T-cell (primary cell): ENCODE results near the gene HNRNPF. TPM values are rescaled to one million over a fixed set of nuclear protein-coding genes. Genes with fewer than 3 reads are reported as not detected.
"Not testable (repeated sequence)": the region's sequence is repeated elsewhere in the genome, so short reads cannot be mapped to it uniquely, and the experiment has no call there.

Experiments
- ATAC-seq, 4 experiments: fragments of 200-7000 bp in 3 of 4; fragments of 150-1000 bp in 1 of 4; cut with Tn5 transposase; replicated peaks in 1 of 4; 1 replicate in 3 of 4; 2 replicates in 1 of 4; pipeline ENCODE4 v1.10.0; 2021; ENCODE audit warnings: moderate library complexity in 3 of 4, mild to moderate bottlenecking in 2 of 4, moderate number of reproducible peaks in 1 of 4
- CTCF ChIA-PET, 2 donors: fragments of 300-600 bp; sonication (Branson Sonifier 250); formaldehyde crosslinking; loops; one replicate each; lab custom pipeline; 2022; ENCODE audit warnings: antibody characterized with exemption in 2 of 2; lab: Charles Lee
- POLR2A ChIA-PET, 2 donors: fragments of 300-600 bp; sonication (Branson Sonifier 250); formaldehyde crosslinking; loops; one replicate each; lab custom pipeline; 2022; ENCODE audit warnings: antibody characterized with exemption in 2 of 2; lab: Charles Lee
- DNase-seq, 35 experiments: peaks; one replicate each; pipeline versions ENCODE4 v3.0.0 to v3.0.0-alpha.2; 2013 to 2023
- H3K27ac ChIP-seq: one replicate; pipeline ENCODE4 v1.5.1; 2013; ENCODE audit warnings: low read length
- H3K27me3 ChIP-seq, 2 experiments: replicated peaks in 1 of 2; 1 replicate in 1 of 2; 2 replicates in 1 of 2; pipeline versions ENCODE4 v1.6.1 to v1.7.0; 2013; ENCODE audit warnings: low read length in 1 of 2, mixed read lengths in 1 of 2; ENCODE audit not compliant: control insufficient read depth in 2 of 2, insufficient read depth in 2 of 2; ENCODE audit errors: extremely low read depth in 1 of 2
- H3K36me3 ChIP-seq, 2 donors: 1 replicate in 1 of 2; 2 replicates in 1 of 2; pipeline versions ENCODE4 v1.6.1 to v1.7.0; 2013; ENCODE audit warnings: low read length in 1 of 2; ENCODE audit not compliant: control insufficient read depth in 2 of 2, insufficient read depth in 1 of 2; ENCODE audit errors: extremely low read depth in 1 of 2
- H3K4me1 ChIP-seq, 2 experiments: 1 replicate in 1 of 2; 2 replicates in 1 of 2; pipeline versions ENCODE4 v1.6.1 to v1.7.0; 2013; ENCODE audit warnings: low read length in 2 of 2, mixed read lengths in 1 of 2; ENCODE audit not compliant: insufficient read depth in 2 of 2, control insufficient read depth in 1 of 2; ENCODE audit errors: extremely low read depth in 1 of 2
- H3K4me3 ChIP-seq, 2 donors: 1 replicate in 1 of 2; 2 replicates in 1 of 2; pipeline versions ENCODE4 v1.5.1 to v1.7.0; 2013; ENCODE audit warnings: mild to moderate bottlenecking in 2 of 2, low read length in 1 of 2, moderate library complexity in 1 of 2; ENCODE audit not compliant: control insufficient read depth in 1 of 2; ENCODE audit errors: extremely low read depth in 1 of 2
- H3K9me3 ChIP-seq: 2 replicates; pipeline ENCODE4 v1.7.0; 2013
- H3K27ac Mint-ChIP-seq, 2 donors: one replicate each; pipeline ENCODE4 v1.8.0; 2020 to 2021; ENCODE audit warnings: mild to moderate bottlenecking in 2 of 2, mixed read lengths in 2 of 2
- H3K27me3 Mint-ChIP-seq, 2 donors: one replicate each; pipeline ENCODE4 v1.8.0; 2021 to 2022; ENCODE audit warnings: mixed read lengths in 2 of 2
- H3K36me3 Mint-ChIP-seq: one replicate; pipeline ENCODE4 v1.8.0; 2021; ENCODE audit warnings: mixed read lengths
- H3K4me1 Mint-ChIP-seq, 3 donors: one replicate each; pipeline ENCODE4 v1.8.0; 2020 to 2022; ENCODE audit warnings: mixed read lengths in 3 of 3, mild to moderate bottlenecking in 1 of 3
- H3K4me3 Mint-ChIP-seq, 3 donors: one replicate each; pipeline ENCODE4 v1.8.0; 2020 to 2022; ENCODE audit warnings: mild to moderate bottlenecking in 3 of 3, mixed read lengths in 3 of 3, moderate library complexity in 3 of 3
- H3K9me3 Mint-ChIP-seq, 3 donors: one replicate each; pipeline ENCODE4 v1.8.0; 2020 to 2022; ENCODE audit warnings: mixed read lengths in 3 of 3
- WGBS: methylation state at CpG from one replicate; pipeline ENCODE4 v1.1.5; 2013; ENCODE audit warnings: missing lambda C conversion rate; ENCODE audit not compliant: insufficient coverage; 5-methylcytosine and 5-hydroxymethylcytosine counted together
- total RNA-seq, 35 experiments: library from RNA in 6 of 35; stranded (reverse) in 6 of 35; fragments of 120-200 nt in 1 of 35; gene quantifications; one replicate each; pipeline versions ENCODE4 v1.2.1 to v1.2.4 and lab custom pipeline; 2013 to 2026

Gene HNRNPF
- total RNA-seq (100 to 1,000 TPM; 124 to 224 (median 206) TPM), total RNA-seq (lab: John Stamatoyannopoulos, UW) (209 to 887 (median 307) reads per million in 29 experiments)
- total RNA-seq (2013) = 200 TPM

GRCh38 chr10:43408710-43409384 lies at the start of gene HNRNPF:
Gene HNRNPF, minus strand, starts transcription at chr10:43409186. Its CDS starts 21,302 bp downstream, at chr10:43387884.
- no peaks in the 10 kb centered on the region for H3K9me3 Mint-ChIP-seq
- CTCF ChIA-PET = interaction anchor here in 1 of 2 donors (1.1 to 1.3 kb wide), 4 partner anchors 11 to 43 kb away, joined by 3 to 5 read pairs (median 4); no protein-coding TSS in a partner anchor
- no peaks in the 10 kb centered on the region for H3K9me3 ChIP-seq

GRCh38 chr10:43458227-43458626 lies 49.2 kb upstream of the HNRNPF start:
- H3K4me1 Mint-ChIP-seq = peaks cover 45 to 48% (median 47%) of the 10 kb centered on the region in 3 donors
- peak overlapping the region in 1 of 3 donors; percentile 4 for H3K4me3 Mint-ChIP-seq
- no peak for ATAC-seq
- Histone ChIP-seq H3K27me3 (no peaks in the 10 kb centered on the region), H3K4me1 (peaks cover 22 to 42% of the 10 kb centered on the region in 2 experiments), H3K4me3 (no peak overlapping the region), H3K27ac (no peak overlapping the region), H3K36me3 (no peaks in the 10 kb centered on the region), H3K9me3 (no peaks in the 10 kb centered on the region)
- no peaks in the 10 kb centered on the region for H3K9me3 Mint-ChIP-seq
- no peak for DNase-seq
- CTCF ChIA-PET = interaction anchor here in 1 of 2 donors (0.5 to 1.0 kb wide), 4 partner anchors 25 to 255 kb away, joined by 3 to 6 read pairs (median 3); no protein-coding TSS in a partner anchor
- 93% methylated on average over 3 of the region's 3 CpGs for WGBS
- no peaks in the 10 kb centered on the region for H3K36me3 Mint-ChIP-seq
- H3K27me3 Mint-ChIP-seq = no peaks in the 10 kb centered on the region
- POLR2A ChIA-PET = interaction anchor here in 1 of 2 donors (0.6 kb wide), 1 partner anchor 49 kb away, joined by 5 read pairs; the partner anchor contains the start of gene HNRNPF
- H3K27ac Mint-ChIP-seq = peak overlapping the region; percentile 73 to 85

More at GRCh38 chr10:43408710-43409384, at the start of gene HNRNPF:
- peak within 1 kb of the TSS; percentile 94 to 99 for H3K27ac Mint-ChIP-seq
- peaks cover 27 to 51% (median 33%) of the 10 kb centered on the region in 3 donors for H3K4me1 Mint-ChIP-seq
- no peaks in the 10 kb centered on the region for H3K27me3 ChIP-seq
- peaks cover 0 to 2% of the 10 kb centered on the region in 2 donors for H3K36me3 ChIP-seq
- peak within 1 kb of the TSS; percentile 90 to 94 for H3K4me3 ChIP-seq
- peak within 1 kb of the TSS; percentile 100 for H3K27ac ChIP-seq
- peak; percentile 80 to 85 (median 82) for ATAC-seq
- H3K4me3 Mint-ChIP-seq = peak within 1 kb of the TSS; percentile 94 to 100 (median 97)
- WGBS = under 1% methylated on average over 59 of the region's 68 CpGs
- DNase-seq = peak; percentile 88 to 98 (median 93)
- H3K36me3 Mint-ChIP-seq = peaks cover 5% of the 10 kb centered on the region
- H3K27me3 Mint-ChIP-seq = no peaks in the 10 kb centered on the region
- H3K4me1 ChIP-seq = peaks cover 20 to 46% of the 10 kb centered on the region in 2 experiments
- POLR2A ChIA-PET = interaction anchor here (0.6 to 1.0 kb wide), 4 partner anchors 8 to 49 kb away, joined by 3 to 5 read pairs (median 4); no protein-coding TSS in a partner anchor

GRCh38 chr10:43456561-43456960 lies 47.6 kb upstream of the HNRNPF start:
- DNase-seq, H3K27me3 ChIP-seq, H3K9me3 Mint-ChIP-seq, H3K27me3 Mint-ChIP-seq, H3K9me3 ChIP-seq, ATAC-seq, CTCF ChIA-PET, H3K36me3 ChIP-seq, H3K36me3 Mint-ChIP-seq, POLR2A ChIA-PET: not testable (repeated sequence)
- peak overlapping the region in 2 of 3 donors; percentile 96 to 97 for H3K4me3 Mint-ChIP-seq
- H3K27ac Mint-ChIP-seq = peak overlapping the region; percentile 99
- WGBS = 96% methylated on average over 11 of the region's 15 CpGs
- H3K27ac ChIP-seq = peak overlapping the region; percentile 94
- peak overlapping the region in 1 of 2 donors; percentile 51 for H3K4me3 ChIP-seq
- peaks cover 55 to 59% (median 57%) of the 10 kb centered on the region in 3 donors for H3K4me1 Mint-ChIP-seq
- H3K4me1 ChIP-seq = peaks cover 34 to 53% of the 10 kb centered on the region in 2 experiments

GRCh38 chr10:43454025-43454424 lies 45.0 kb upstream of the HNRNPF start:
- POLR2A ChIA-PET = interaction anchor here (0.8 to 1.3 kb wide), 2 partner anchors 17 to 44 kb away, joined by 4 to 7 read pairs; partner anchors contain the start of gene ZNF487 (in 1 of the 2)
- not testable (repeated sequence) for DNase-seq, H3K36me3 Mint-ChIP-seq, H3K9me3 ChIP-seq, H3K36me3 ChIP-seq, H3K27me3 ChIP-seq, H3K9me3 Mint-ChIP-seq, ATAC-seq, H3K27me3 Mint-ChIP-seq
- 96% methylated on average over 4 of the region's 9 CpGs for WGBS
- CTCF ChIA-PET = interaction anchor here in 1 of 2 donors (0.8 to 1.2 kb wide), 3 partner anchors 18 to 64 kb away, joined by 3 to 4 read pairs (median 3); no protein-coding TSS in a partner anchor
- peak overlapping the region; percentile 94 for H3K27ac ChIP-seq
- H3K4me3 ChIP-seq = peak overlapping the region in 1 of 2 donors; percentile 27
- Mint-ChIP-seq H3K4me3 (peak overlapping the region; percentile 96 to 98 (median 97)), H3K27ac (peak overlapping the region; percentile 99), H3K4me1 (peaks cover 56 to 59% (median 58%) of the 10 kb centered on the region in 3 donors)
- peaks cover 34 to 62% of the 10 kb centered on the region in 2 experiments for H3K4me1 ChIP-seq

- ATAC-seq = no peak
- Mint-ChIP-seq H3K4me3 (peak overlapping the region; percentile 5 to 97 (median 54)), H3K4me1 (peaks cover 53% of the 10 kb centered on the region in 3 donors), H3K36me3 (no peaks in the 10 kb centered on the region), H3K27me3 (no peaks in the 10 kb centered on the region), H3K27ac (peak overlapping the region; percentile 97), H3K9me3 (no peaks in the 10 kb centered on the region)
- Histone ChIP-seq H3K36me3 (no peaks in the 10 kb centered on the region), H3K27ac (peak overlapping the region; percentile 94), H3K4me3 (no peak overlapping the region), H3K27me3 (no peaks in the 10 kb centered on the region), H3K4me1 (peaks cover 34 to 62% of the 10 kb centered on the region in 2 experiments), H3K9me3 (no peaks in the 10 kb centered on the region)
- POLR2A ChIA-PET = interaction anchor here (1.3 kb wide), 2 partner anchors 17 to 46 kb away, joined by 4 to 6 read pairs; partner anchors contain the start of gene ZNF487 (in 1 of the 2)
- CTCF ChIA-PET = interaction anchor here (0.6 to 1.7 kb wide), 4 partner anchors 18 to 642 kb away, joined by 3 to 5 read pairs (median 4); partner anchors contain the start of gene HNRNPF (in 1 of the 2)
- peak in 1 of 35 experiments; percentile 16 for DNase-seq
- WGBS = 49% methylated on average over 3 of the region's 4 CpGs
Measured at GRCh38 chr10:43453266-43453831, 44.4 kb upstream of the HNRNPF start.
